ENCODE results near the gene COL23A1. TPM values are rescaled to one million over a fixed set of nuclear protein-coding genes. Genes with fewer than 3 reads are reported as not detected.
"Not testable (repeated sequence)": the region's sequence is repeated elsewhere in the genome, so short reads cannot be mapped to it uniquely, and the experiment has no call there.

COL23A1 gene
- total RNA-seq, 1 donor from 2014 or later: 20.4 TPM

DNA sequence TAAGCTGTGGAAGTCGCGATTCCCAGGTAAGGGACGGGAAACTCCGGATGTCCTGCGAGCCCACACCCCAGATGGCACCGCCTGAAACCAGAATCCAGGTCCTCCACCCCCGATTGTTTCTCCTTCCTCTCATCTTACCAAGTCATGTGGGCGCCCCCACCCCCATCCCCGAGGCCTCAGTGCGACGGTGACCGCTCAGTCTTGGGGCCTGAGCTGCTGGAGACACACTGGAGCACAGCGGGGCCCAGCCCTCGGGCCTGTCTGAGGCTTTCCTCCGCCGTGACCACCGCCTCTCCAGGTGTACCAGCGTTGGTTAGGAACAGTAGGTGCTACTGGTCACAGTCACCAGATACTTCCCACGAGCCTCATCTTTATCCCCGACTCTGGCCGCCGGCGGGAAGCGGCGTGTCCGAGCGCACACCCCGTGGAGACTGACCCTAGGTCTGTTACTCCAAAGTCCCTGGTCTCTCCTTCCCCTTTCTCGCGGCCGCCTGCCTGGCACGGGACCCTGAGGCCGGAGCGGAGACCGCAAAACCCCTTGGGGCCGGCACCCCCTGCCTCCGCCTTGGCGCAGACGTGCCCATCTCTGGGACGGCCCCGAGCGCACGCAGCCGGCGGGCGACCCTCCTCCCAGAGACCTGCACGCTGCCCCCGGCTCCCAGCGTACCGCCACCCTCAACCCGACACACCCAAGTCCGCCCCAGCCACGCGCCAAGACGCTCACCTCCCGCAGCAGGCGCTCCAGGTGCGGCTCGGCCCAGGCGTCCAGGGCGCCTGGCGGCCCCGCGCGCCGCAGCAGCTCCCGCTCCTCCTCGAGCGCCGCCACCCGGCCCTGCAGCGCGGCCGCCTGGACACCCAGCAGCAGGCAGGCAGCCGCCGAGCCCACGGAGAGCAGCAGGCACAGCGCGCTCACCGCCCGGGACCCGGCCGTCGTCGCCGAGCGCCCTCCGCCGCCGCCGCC is 733 bp downstream of the COL23A1 start:
- ATAC-seq: peak; percentile 56
- intact Hi-C loops (cut with micrococcal nuclease): no loop called here
- DNase-seq: peak; percentile 75

DNA sequence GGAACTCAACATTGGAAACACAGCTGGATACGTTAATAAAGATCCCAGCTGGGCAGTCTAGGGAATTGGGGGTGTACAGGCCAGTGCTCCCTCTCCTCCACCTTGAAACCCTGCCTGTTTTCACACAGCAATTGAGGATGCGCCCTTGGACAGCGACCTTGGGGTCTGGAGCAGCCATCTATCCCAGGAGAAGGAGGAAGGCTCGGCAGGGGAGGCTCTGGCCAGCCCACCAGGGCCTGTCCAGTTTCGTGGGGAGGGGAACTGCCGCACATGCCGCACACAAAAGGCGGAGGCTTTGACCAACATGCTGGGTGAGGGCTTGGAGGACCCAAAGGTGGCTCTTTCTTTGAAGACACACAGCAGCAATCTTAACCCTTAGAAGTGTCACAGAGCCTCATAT is 1.4 kb downstream of the COL23A1 start:
- no peak for ATAC-seq
- intact Hi-C loops (cut with micrococcal nuclease): no loop called here
- no peak for DNase-seq

DNA sequence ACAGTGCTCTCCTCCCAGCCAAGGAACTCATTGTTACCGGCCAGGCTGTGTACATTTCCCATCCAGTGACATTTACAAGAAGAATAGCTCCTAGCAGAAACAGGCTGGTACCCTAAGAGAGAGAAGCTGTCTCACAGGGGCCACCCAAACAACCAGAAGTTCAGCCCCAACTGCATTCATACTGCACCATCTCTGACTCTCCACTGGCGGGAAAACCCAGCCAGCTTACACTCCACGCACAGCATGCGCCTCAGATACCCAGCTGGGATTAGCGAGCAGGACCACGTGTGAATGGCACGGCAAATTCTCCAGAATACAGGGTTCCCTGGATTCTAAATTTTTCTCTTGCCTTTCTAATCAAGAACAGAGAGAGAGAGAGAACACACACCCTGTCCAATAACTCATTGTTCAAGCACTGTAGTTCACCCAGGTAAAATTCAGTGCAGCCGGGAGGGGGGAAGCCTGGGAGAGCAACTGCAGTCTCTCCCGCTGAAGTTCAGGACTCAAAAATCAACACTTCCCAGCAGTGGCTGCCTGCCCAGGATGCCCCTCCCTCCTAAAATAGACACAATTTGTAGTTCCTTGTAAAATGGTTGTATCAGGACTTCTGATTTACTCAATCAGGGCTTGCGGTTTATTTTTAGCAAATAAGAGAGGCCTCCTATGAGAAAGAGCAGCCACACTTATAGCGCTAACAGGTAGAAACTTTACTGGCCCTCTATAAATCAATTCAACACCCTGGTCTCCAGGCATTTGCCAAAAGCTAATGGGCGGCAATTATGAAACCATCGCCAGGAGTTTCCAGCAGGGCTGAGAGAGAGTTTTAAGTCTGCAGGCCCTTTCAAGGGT is 2.2 kb downstream of the COL23A1 start:
- intact Hi-C loops (cut with micrococcal nuclease): no loop called here
- no peak for DNase-seq
- ATAC-seq: no peak

DNA sequence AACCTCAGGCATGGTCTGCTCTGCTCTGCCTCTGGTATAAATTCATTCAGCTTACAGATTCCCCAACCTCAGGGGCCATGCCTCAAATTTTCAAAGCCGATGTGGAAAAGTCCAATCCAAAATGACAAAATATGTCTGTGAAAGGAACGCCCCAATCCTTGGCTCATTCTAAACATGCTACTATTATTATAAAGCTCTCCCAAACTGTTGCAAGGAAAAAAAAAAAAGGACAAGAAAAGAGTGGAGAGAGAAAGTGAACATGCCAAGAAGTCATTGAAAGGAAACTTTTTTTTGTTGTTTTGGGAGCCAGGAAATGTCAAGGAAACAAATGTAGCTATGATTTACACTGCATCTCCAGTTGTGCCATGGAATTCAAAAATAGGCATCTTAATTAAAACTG is 3.8 kb downstream of the COL23A1 start:
- intact Hi-C loops (cut with micrococcal nuclease): no loop called here
- ATAC-seq (no peak), DNase-seq (no peak)

DNA sequence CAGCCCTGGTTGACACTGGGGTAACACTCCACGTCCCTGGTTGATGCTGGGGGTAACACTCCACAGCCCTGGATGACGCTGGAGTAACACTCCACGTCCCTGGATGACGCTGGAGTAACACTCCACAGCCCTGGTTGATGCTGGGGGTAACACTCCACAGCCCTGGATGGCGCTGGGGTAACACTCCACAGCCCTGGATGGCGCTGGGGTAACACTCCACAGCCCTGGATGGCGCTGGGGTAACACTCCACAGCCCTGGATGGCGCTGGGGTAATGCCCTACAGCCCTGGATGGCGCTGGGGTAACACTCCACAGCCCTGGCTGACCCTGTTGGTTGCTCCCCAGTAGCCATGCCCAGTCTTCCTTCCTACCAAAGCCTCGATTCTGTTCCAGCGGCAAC is 4.8 kb downstream of the COL23A1 start:
- peak; percentile 55 for DNase-seq
- intact Hi-C loops (cut with micrococcal nuclease): not testable (repeated sequence)
- ATAC-seq: peak; percentile 46

DNA sequence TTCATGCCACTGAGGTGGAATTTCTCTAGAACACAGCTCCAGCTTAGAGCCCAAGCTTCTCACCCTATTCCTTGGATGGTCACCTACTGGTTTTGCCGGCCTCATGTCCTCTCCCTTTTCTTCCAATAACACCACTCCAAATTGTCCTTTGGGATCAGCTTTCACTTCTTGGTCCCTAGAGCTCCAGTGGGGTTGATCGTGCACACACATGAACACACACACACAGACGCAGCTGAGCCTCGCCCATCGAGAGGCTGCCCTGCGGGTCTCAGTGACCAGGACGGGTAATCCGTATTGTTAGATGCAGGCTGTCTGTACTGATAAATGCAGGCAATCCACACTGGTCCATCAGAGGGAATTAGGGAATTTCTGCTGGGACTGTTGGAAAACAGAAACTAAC is 6.9 kb downstream of the COL23A1 start:
- intact Hi-C loops (cut with micrococcal nuclease): no loop called here
- no peak for ATAC-seq
- DNase-seq: no peak

DNA sequence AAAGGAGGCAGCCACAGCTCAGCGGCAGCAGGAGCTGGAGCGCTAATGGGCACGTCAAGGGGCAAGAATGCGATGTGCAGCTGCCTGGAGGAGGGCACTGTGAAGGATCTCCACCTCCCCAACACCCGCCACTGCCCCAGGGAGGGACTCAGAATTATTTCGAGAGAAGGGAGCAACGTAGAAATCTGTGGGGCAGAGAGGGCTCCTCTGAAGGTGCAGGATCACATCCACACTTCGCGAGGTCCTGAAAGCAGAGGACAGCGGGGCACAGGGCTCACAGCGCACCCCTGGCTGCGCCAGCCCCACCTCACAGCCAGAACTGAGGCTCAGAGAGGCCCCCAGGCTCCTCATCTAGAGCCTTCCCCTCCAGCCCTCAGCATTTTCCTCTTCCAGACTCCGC is 7.9 kb downstream of the COL23A1 start:
- no peak for ATAC-seq
- DNase-seq: no peak
- intact Hi-C loops (cut with micrococcal nuclease): no loop called here

DNA sequence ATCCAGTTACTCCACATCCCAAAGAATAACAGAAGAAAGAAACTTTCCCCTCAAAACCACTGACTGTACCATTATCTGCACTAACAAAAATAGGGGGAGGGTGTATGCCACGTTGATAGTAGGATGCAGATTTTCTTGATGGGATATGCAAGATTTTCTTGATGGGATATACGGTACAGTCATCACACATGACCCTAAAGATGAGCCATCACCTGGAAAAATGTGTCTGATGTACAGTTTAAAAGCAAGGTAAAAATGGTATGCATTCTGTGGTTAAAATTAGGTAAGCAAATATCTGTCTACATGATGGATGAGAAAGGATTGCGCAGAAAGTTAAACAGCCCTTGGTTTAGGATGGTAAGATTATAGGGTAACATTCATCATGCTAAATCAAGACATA is 8.6 kb downstream of the COL23A1 start:
- intact Hi-C loops (cut with micrococcal nuclease): no loop called here
- DNase-seq (no peak), ATAC-seq (no peak)

DNA sequence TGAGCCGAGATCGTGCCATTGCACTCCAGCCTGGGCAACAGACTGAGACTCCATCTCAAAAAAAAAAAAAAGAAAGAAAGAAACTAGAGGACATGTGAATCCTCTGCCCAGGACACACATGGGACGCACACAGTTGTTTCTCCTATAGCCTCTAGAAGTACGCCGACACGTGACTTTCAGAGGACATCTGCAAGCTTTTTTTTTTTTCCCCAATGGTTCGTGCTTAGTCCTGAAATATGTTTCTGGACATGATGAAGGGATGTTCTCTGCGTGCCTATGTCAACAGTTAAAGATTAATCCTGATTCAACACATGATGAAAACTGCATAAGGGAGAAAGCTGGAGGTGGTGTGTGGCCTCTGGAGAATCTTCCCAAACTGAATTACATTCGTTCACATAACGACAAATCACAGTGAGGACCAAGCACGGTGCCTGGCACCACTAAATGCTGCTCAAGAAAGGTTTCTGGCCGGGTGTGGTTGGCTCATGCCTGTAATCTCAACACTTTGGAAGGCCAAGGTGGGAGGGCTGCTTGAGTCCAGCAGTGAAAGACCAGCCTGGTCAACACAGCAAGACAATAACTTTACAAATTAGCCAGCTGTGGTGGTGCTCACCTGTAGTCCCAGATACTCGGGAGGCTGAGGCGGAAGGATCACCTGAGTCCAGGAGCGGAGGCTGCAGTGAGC is 9.8 kb downstream of the COL23A1 start:
- ATAC-seq (no peak), DNase-seq (no peak)
- intact Hi-C loops (cut with micrococcal nuclease): no loop called here

DNA sequence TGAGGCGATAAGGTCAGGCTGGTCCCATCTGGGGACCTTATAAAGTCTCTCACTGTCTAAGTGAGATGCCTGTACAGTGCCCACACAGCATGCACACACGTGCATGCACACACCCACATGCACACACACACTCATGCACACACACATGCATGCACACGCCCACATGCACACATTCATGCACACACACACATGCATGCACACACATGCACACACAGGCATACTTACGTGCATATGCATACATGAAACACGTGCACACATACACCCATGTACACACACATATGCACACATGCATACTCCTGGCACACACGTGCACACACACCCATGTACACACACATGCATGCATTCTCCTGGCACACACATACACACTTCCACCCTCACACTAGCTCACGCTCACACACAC is 12.2 kb downstream of the COL23A1 start:
- no peak for DNase-seq
- ATAC-seq: no peak
- intact Hi-C loops (cut with micrococcal nuclease): no loop called here

DNA sequence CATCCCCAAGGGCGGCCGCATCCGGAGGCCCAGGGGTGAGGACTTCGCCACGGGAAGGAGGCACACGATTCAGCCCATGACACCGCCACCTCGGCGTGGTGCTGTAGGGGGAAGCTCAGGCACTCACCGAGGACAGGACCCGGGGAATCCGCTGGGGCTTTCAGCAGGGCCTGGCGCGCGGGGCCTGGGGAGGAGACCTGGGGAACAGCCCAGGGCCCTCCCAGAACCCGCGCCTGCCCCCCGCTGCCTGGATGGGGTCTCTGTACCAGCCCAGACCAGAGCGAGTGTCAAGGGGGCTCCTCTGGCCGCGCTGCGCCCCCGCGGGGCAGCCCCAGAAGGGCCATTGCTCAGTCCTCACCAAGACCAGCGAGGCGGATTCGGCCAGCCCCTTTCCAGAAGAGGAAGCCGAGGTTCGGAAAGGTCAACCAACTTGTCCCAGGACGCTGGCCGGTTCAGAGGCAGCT is 12.8 kb downstream of the COL23A1 start:
- ATAC-seq (no peak), DNase-seq (no peak)
- intact Hi-C loops (cut with micrococcal nuclease): no loop called here

DNA sequence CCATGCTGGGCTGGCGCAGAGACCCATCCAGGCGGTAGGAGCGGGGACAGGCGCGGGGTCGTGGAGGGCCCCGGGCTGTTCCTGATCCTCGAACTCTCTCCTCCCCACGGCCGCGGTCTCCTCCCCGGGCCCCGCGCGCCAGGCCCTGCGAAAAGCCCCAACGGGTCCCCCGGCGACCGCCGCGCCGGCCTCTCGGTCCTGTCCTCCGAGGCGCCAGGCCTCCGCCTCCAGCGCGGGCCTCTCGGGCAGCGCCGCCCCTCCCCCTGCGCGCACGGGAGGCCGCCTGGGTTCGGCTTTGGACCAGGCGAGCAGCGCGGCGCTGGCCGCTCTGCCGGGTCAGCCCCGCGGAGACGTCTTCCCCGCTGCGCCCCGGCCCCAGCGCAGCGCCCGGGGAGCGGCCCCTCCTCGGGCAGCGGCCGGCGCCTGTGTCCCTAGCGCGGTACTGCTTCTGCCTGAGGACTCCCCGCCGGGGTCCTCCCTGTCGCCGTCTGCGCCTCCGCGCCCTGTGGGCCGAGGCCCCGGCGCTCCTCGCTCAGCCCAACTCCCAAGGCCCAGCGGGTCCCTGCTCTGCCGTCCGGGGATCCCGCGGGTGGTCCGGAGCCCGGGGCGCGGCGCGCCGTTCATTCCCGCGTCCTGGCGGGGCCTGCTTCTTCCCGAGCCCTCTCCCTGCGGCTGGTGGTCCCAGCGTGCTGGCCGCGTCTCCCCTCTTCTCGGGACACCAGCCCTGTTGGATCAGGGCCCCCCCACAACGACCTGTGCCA is 13.4 kb downstream of the COL23A1 start:
- intact Hi-C loops (cut with micrococcal nuclease): no loop called here
- DNase-seq: peak; percentile 52
- ATAC-seq: peak; percentile 65

DNA sequence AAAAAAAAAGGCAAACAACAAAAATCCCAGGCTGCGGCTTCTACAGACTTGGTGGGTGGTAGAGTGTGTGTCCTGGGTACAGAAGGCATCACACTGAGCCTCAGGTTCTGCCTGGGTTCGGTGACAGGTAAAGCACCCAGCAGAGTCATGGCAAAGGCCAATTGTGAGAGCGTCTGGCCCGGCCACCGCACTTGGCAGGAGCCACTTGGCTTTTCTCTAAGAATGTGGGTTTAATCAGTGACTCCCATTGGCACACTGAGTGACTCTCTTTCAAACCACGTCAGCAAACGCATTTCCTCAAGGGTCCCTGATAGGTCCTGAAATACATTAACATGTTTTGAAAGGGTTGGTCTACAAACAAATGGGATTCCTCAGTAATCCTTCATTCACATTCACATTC is 17.0 kb downstream of the COL23A1 start:
- intact Hi-C loops (cut with micrococcal nuclease): no loop called here
- ATAC-seq (peak; percentile 93), DNase-seq (peak; percentile 72)

DNA sequence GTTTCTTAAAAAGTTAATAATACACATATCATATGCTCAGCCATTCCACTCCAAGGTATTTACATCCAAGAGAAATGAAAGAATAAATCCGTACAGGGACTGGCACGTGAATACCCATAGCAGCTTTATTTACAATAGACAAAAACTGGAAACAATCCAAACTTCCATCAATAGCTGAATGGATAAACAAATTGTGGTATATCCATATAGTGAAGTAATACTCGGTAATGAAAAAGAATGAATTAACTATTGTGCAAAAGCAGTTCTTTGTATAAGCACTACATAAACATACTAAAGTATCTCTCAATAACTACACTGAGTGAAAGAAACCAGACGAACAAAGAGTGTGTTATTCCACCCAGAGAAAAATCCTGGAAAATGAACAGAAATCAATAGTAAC is 17.6 kb downstream of the COL23A1 start:
- DNase-seq (no peak), ATAC-seq (no peak)
- intact Hi-C loops (cut with micrococcal nuclease): no loop called here

DNA sequence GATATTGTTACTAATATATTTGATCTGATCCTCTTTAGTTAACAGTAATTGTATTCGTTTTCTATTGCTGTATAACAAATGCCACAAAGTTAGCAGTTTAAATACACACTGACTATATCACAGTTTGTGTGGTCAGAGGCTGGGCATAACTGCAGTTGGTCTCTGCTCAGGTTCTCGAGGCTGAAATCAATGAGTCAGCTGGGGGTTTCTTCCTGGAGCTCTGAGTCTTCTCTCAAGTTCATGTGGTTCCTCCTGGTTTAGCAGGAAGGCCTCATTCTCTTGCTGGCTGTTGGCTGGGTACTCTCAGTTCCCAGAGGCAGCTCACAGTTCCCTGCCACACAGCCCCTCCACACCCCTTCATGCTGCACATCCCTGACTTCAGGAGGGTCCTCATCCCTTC is 20.7 kb downstream of the COL23A1 start:
- ATAC-seq (no peak), DNase-seq (no peak)
- intact Hi-C loops (cut with micrococcal nuclease): no loop called here

DNA sequence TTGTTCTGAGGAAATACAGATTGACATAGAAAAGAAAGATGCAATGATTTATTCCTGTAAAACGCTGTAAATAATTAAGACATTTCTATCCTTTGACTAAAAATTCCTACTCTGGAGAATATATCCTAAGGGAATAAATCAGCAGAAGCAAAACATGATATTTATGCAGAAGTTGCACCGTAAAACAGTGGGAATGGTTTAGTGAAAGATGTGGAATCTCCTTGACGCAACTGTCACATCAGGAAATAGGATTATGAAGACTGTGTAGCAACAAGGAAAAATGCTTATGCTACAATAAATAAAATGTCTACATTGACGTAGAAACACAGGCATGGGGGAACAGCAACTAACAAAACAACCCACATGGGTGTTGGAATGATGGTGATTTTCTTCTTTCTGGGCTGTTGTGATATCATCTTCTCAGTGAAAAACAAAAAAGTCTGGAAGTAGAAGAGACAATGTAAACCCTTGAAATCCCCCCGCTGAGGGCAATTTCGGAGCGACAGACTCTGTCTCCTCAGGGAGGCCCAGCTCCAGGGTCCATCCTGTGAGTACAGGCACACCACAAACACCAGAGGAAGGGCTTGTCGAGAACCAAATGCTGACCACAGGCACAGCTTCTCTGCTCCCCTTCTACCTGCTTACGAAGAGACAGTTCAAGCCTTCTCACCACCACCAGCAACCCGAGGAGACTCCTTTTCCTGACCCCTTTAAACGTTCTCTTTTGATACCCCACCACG is 25.2 kb downstream of the COL23A1 start:
- ATAC-seq: no peak
- intact Hi-C loops (cut with micrococcal nuclease): no loop called here

DNA sequence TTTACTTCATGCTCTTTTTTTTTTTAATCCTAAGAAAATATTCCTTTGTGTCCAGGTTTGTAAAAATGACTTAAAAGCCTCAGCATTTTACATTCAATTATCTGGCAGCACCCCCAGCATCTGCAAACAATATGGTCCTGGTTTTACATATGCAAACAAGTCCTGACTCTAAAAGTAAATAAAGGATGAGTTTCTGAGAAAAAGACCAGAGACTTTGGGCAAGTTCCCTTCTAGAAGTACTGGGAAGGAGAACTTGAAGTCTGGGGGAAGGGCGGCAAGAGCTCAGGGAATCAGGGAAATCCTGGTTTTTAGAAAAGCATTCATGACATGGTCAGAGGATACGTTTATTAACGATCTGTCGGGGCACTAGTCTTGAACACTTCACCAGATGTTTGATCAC is 25.8 kb downstream of the COL23A1 start:
- DNase-seq: no peak
- intact Hi-C loops (cut with micrococcal nuclease): no loop called here
- ATAC-seq: no peak

More for the DNA sequence above, 25.2 kb downstream of the COL23A1 start:
- no peak for DNase-seq

DNA sequence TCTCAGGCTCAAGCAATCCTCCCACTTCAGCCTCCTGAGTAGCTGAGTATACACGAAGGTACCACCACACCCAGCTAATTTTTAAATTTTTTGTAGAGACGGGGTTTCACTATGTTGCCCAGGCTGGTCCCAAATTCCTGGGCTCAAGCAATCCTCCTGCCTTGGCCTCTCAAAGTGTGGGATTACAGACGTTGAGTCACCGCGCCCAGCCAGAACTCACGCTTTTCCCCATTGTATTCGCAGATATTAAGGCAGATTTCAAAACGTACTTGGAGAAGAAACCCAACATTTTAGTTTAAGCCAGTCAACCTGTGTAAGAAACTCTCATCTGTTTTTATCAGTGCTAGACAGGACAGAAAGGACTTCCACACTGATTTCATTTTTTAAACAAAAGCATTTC is 26.6 kb downstream of the COL23A1 start:
- intact Hi-C loops (cut with micrococcal nuclease): no loop called here
- DNase-seq: no peak
- no peak for ATAC-seq

All from left ventricle myocardium superior (tissue), 1 donor.